Measurements from ENCODE around the gene OR5L2. TPM values are rescaled to one million over a fixed set of nuclear protein-coding genes. Genes with fewer than 3 reads are reported as not detected.
"Not testable (repeated sequence)": the region's sequence is repeated elsewhere in the genome, so short reads cannot be mapped to it uniquely, and the experiment has no call there.

The OR5L2 gene
- total RNA-seq, 1 donor from 2014 or later = not detected

DNA sequence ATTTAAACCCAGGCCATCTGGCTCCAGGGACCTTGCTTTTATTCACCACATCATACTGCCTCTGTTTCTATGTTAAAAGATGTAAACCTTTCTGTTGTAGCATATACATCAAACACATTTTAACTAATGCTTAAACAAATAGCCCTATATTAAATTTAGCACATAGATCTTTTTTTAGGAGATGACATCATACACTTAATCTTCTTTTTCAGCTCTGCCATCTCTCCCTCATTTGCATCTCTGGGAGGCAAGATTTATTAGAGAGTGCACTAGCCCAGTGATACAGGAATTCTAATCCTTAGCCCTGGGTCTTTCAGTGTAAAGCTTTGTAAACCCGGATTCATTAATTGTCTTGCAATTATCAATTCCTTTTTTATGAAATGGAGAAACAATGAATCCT is 25.1 kb downstream of the OR5L2 start:
- DNase-seq (no peak), ATAC-seq (ENCODE audit: low read depth) (no peak)
- TF ChIP-seq, protein P1, sequence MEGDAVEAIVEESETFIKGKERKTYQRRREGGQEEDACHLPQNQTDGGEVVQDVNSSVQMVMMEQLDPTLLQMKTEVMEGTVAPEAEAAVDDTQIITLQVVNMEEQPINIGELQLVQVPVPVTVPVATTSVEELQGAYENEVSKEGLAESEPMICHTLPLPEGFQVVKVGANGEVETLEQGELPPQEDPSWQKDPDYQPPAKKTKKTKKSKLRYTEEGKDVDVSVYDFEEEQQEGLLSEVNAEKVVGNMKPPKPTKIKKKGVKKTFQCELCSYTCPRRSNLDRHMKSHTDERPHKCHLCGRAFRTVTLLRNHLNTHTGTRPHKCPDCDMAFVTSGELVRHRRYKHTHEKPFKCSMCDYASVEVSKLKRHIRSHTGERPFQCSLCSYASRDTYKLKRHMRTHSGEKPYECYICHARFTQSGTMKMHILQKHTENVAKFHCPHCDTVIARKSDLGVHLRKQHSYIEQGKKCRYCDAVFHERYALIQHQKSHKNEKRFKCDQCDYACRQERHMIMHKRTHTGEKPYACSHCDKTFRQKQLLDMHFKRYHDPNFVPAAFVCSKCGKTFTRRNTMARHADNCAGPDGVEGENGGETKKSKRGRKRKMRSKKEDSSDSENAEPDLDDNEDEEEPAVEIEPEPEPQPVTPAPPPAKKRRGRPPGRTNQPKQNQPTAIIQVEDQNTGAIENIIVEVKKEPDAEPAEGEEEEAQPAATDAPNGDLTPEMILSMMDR (IDR thresholded peaks at IDR 0.05) = no peak
- POLR2A ChIA-PET = no interaction called here
- no peaks in the 10 kb centered on the region for H3K36me3 Mint-ChIP-seq (ENCODE audit: low read depth)
- peaks cover 8% of the 10 kb centered on the region for H3K9me3 Mint-ChIP-seq
- CTCF ChIA-PET = no interaction called here
- no peaks in the 10 kb centered on the region for H3K27me3 Mint-ChIP-seq
- no peak overlapping the region for H3K4me3 Mint-ChIP-seq
- H3K27ac Mint-ChIP-seq = no peak overlapping the region
- no peaks in the 10 kb centered on the region for H3K4me1 Mint-ChIP-seq
- intact Hi-C loops (cut with micrococcal nuclease) = no loop called here

DNA sequence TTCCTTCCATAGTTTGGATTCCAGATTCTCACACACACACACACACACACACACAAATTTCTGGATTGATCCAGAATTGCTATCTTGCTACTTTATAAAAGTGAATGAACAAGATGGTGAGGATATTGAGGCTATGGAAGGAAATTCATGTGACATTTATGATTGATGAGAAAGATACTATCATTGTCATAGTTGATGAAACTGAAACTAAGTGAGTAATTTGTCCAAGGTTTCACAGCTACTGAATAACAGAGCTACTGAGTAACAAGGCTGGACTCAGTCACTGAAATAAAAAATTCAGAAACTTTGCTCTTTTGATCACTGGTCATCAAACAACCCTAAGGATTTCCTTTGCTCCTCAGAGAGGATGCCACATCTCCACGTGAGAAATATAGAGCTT is 27.7 kb downstream of the OR5L2 start:
- Mint-ChIP-seq H3K4me1 (no peaks in the 10 kb centered on the region), H3K27ac (no peak overlapping the region), H3K36me3 (ENCODE audit: low read depth) (no peaks in the 10 kb centered on the region), H3K4me3 (no peak overlapping the region), H3K9me3 (peaks cover 12% of the 10 kb centered on the region), H3K27me3 (no peaks in the 10 kb centered on the region)
- TF ChIP-seq, protein P1 (IDR thresholded peaks at IDR 0.05) = no peak
- intact Hi-C loops (cut with micrococcal nuclease) = loop anchor here (5.0 kb wide), 1 partner anchor 53 kb away; no protein-coding TSS in a partner anchor
- DNase-seq = no peak
- ATAC-seq (ENCODE audit: low read depth) = no peak
- CTCF ChIA-PET = no interaction called here
- POLR2A ChIA-PET = no interaction called here

DNA sequence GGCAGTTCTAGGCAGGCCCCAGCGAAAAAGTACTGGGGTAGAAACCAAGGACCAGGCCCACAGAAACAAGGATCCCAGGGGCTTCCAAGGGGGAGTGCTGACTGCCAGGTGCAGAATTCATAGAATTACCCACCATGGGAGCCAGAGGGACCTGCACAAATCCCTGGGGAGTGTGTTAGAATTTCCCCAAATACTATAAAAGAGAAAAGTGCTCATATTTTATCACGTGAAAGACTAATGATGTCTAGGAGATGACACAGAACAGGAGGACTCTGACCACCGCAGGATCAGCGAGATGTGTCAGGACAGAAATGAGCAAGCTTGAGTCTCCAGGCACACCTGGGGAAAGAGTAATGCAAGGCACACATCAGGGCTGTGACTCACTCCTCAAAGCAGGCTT is 40.3 kb downstream of the OR5L2 start:
- DNase-seq; H3K4me3 Mint-ChIP-seq; CTCF ChIA-PET; H3K36me3 Mint-ChIP-seq (ENCODE audit: low read depth); ATAC-seq (ENCODE audit: low read depth); intact Hi-C loops (cut with micrococcal nuclease); H3K4me1 Mint-ChIP-seq; POLR2A ChIA-PET; H3K27ac Mint-ChIP-seq; H3K27me3 Mint-ChIP-seq; H3K9me3 Mint-ChIP-seq: not testable (repeated sequence)

DNA sequence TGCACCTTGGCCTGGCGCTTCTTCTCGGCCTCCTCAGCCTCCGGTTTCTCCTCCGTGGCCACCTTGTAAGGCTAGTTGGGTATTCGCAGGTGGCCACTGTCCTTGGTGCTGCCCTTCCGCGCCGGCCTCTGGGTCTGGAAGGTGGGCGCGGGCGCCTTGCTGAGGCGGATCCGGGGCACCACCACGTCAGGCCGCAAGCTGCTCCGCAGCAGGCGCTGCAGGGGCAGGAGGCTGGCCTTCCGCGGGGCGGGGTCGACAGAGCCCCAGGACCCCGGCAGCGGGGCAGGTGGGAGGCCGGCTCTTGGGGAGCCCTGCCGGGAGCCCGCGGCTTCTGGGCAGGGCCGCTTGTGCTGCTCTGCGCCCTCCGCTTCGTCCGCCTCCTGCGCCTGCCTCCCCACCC is 45.7 kb downstream of the OR5L2 start:
- ATAC-seq (ENCODE audit: low read depth); H3K27ac Mint-ChIP-seq; H3K4me3 Mint-ChIP-seq; H3K9me3 Mint-ChIP-seq; CTCF ChIA-PET; H3K27me3 Mint-ChIP-seq; H3K36me3 Mint-ChIP-seq (ENCODE audit: low read depth); POLR2A ChIA-PET; DNase-seq; intact Hi-C loops (cut with micrococcal nuclease); H3K4me1 Mint-ChIP-seq: not testable (repeated sequence)

DNA sequence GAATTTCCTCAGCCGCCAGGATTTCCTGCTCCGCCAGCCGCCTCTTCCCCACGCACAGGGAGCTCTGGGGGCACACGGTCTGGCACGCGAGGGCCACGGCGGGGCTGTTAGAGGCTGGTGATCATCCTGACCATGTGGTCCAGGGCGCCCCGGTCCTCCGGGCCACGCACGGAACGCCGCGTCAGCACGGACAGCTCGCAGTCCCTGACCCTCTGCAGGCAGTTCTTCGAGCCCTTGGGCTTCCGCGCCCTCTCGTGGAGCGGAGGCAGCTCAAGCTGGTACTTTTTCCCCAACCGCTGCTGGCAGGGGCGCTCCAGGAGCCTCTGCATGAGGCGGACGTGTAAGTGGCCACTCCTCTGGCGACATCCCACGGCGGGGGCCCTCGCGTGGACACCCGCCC is 46.1 kb downstream of the OR5L2 start:
- H3K27me3 Mint-ChIP-seq; intact Hi-C loops (cut with micrococcal nuclease); H3K36me3 Mint-ChIP-seq (ENCODE audit: low read depth); H3K9me3 Mint-ChIP-seq; ATAC-seq (ENCODE audit: low read depth); H3K4me3 Mint-ChIP-seq; DNase-seq; H3K4me1 Mint-ChIP-seq; CTCF ChIA-PET; POLR2A ChIA-PET; H3K27ac Mint-ChIP-seq: not testable (repeated sequence)

Other genes with a start within 250 kb of the OR5L2 start
- gene OR4C11, start 219.6 kb upstream of the OR5L2 start, total RNA-seq = not detected in 2 replicates
- not detected in 2 replicates for gene OR4P4, start 192.1 kb upstream of the OR5L2 start, total RNA-seq
- gene OR4S2, start 178.9 kb upstream of the OR5L2 start, total RNA-seq = not detected in 2 replicates
- gene OR4C6, start 165.0 kb upstream of the OR5L2 start, total RNA-seq = not detected in 2 replicates
- gene OR5D13, start 53.8 kb upstream of the OR5L2 start, total RNA-seq = not detected in 2 replicates
- not detected in 2 replicates for gene OR5D14, start 31.7 kb upstream of the OR5L2 start, total RNA-seq
- not detected in 2 replicates for gene OR5L1, start 15.9 kb upstream of the OR5L2 start, total RNA-seq
- not detected in 2 replicates for gene OR5D18, start 7.6 kb upstream of the OR5L2 start, total RNA-seq
- not detected in 2 replicates for gene OR5D16, start 11.5 kb downstream of the OR5L2 start, total RNA-seq
- gene TRIM51, start 56.1 kb downstream of the OR5L2 start, total RNA-seq = not detected in 2 replicates
- not detected in 2 replicates for gene OR5W2, start 87.4 kb downstream of the OR5L2 start, total RNA-seq
- gene OR5I1, start 109.2 kb downstream of the OR5L2 start, total RNA-seq = not detected in 2 replicates
- gene OR10AG1, start 142.7 kb downstream of the OR5L2 start, total RNA-seq = not detected in 2 replicates
- not detected in 2 replicates for gene OR5F1, start 167.4 kb downstream of the OR5L2 start, total RNA-seq
- gene OR5AS1, start 200.4 kb downstream of the OR5L2 start, total RNA-seq = not detected in 2 replicates